HL-60 (cell line): Measurements from ENCODE around the gene PLCB1.

Experiments
- GABPA ChIP-seq: IDR thresholded peaks from 2 replicates; pipeline ENCODE4 v1.6.1; 2012; ENCODE audit warnings: low read depth
- POLR2AphosphoS5 ChIP-seq: IDR thresholded peaks from 2 replicates; pipeline ENCODE4 v1.6.1; 2012; ENCODE audit warnings: low read depth
- SPI1 ChIP-seq: IDR thresholded peaks from 2 replicates; pipeline ENCODE4 v1.6.1; 2012; ENCODE audit warnings: low read depth, mild to moderate bottlenecking, borderline replicate concordance
- TF ChIP-seq, protein P1 (sequence below): IDR thresholded peaks from one replicate; pipeline ENCODE4 v1.5.1; 2011; ENCODE audit warnings: low read length, control low read depth, inconsistent platforms; ENCODE audit not compliant: insufficient read depth
- TF ChIP-seq, protein P2 (sequence below): IDR thresholded peaks from 2 replicates; pipeline ENCODE4 v1.6.1; 2012; ENCODE audit warnings: low read depth; ENCODE audit not compliant: insufficient replicate concordance

- TF ChIP-seq, protein P1, sequence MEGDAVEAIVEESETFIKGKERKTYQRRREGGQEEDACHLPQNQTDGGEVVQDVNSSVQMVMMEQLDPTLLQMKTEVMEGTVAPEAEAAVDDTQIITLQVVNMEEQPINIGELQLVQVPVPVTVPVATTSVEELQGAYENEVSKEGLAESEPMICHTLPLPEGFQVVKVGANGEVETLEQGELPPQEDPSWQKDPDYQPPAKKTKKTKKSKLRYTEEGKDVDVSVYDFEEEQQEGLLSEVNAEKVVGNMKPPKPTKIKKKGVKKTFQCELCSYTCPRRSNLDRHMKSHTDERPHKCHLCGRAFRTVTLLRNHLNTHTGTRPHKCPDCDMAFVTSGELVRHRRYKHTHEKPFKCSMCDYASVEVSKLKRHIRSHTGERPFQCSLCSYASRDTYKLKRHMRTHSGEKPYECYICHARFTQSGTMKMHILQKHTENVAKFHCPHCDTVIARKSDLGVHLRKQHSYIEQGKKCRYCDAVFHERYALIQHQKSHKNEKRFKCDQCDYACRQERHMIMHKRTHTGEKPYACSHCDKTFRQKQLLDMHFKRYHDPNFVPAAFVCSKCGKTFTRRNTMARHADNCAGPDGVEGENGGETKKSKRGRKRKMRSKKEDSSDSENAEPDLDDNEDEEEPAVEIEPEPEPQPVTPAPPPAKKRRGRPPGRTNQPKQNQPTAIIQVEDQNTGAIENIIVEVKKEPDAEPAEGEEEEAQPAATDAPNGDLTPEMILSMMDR = no peak
- TF ChIP-seq, protein P2, sequence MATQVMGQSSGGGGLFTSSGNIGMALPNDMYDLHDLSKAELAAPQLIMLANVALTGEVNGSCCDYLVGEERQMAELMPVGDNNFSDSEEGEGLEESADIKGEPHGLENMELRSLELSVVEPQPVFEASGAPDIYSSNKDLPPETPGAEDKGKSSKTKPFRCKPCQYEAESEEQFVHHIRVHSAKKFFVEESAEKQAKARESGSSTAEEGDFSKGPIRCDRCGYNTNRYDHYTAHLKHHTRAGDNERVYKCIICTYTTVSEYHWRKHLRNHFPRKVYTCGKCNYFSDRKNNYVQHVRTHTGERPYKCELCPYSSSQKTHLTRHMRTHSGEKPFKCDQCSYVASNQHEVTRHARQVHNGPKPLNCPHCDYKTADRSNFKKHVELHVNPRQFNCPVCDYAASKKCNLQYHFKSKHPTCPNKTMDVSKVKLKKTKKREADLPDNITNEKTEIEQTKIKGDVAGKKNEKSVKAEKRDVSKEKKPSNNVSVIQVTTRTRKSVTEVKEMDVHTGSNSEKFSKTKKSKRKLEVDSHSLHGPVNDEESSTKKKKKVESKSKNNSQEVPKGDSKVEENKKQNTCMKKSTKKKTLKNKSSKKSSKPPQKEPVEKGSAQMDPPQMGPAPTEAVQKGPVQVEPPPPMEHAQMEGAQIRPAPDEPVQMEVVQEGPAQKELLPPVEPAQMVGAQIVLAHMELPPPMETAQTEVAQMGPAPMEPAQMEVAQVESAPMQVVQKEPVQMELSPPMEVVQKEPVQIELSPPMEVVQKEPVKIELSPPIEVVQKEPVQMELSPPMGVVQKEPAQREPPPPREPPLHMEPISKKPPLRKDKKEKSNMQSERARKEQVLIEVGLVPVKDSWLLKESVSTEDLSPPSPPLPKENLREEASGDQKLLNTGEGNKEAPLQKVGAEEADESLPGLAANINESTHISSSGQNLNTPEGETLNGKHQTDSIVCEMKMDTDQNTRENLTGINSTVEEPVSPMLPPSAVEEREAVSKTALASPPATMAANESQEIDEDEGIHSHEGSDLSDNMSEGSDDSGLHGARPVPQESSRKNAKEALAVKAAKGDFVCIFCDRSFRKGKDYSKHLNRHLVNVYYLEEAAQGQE = no peak
- TF ChIP-seq SPI1 (no peak), POLR2AphosphoS5 (no peak), GABPA (no peak)
Observed at GRCh38 chr20:8646716-8647115, 514.6 kb downstream of the PLCB1 start.
